GM18519 (cell line): ENCODE results near the gene IL17B.

Experiments used
- ATAC-seq: cut with Tn5 transposase; IDR thresholded peaks from one replicate; pipeline ENCODE4 v1.9.1; 2021; ENCODE audit warnings: mild to moderate bottlenecking, moderate library complexity; ENCODE audit not compliant: unreplicated experiment, low FRiP score

Gene IL17B

GRCh38 chr5:149363936-149364335 lies 15.2 kb downstream of the IL17B start:
- ATAC-seq = no peak

DNA sequence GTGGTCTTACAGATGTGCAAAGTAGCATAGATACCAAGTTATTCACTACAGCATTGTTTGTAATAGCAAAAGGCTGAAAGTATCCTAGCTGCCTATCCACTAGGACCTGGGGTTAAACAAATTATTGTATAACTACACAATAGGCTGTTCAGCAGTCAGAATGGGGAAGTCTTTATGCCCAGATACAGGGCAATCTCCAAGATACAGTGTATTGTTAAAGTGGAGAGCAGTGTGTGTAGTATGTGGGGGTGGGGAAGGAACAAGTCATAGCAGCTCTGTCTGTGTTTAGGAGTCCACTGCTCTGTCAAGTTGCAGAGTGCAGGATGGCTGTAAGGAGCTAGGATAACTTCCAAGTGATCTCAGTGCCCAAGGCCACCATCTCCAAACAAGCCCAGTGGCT lies 15.7 kb downstream of the IL17B start:
- no peak for ATAC-seq

DNA sequence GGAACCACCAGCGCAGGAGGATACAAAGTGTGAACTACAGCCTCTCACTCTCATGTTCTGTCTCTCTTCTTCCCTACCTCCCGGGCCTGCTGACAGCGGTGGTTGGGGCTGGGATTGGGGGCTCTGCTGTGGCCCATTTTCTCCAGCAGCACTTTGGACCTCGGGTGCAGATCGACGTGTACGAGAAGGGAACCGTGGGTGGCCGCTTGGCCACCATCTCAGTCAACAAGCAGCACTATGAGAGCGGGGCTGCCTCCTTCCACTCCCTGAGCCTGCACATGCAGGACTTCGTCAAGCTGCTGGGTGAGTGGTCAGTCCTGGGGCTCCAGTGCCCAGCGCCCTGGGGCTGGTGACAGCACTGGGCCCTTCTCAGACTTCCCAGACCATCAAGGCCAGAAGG lies 16.6 kb downstream of the IL17B start:
- ATAC-seq = no peak

- no peak for ATAC-seq
Observed at GRCh38 chr5:149360272-149360671, 18.8 kb downstream of the IL17B start.

- ATAC-seq = no peak
Observed at GRCh38 chr5:149358868-149359495, 20.1 kb downstream of the IL17B start.

- ATAC-seq = no peak
Observed at GRCh38 chr5:149358294-149358651, 20.8 kb downstream of the IL17B start.

GRCh38 chr5:149357370-149358293 lies 21.5 kb downstream of the IL17B start, which contains the start of gene PCYOX1L:
Gene PCYOX1L, plus strand, starts transcription at chr5:149358046. Its CDS starts 23 bp downstream, at chr5:149358069.
- peak; percentile 96 for ATAC-seq

DNA sequence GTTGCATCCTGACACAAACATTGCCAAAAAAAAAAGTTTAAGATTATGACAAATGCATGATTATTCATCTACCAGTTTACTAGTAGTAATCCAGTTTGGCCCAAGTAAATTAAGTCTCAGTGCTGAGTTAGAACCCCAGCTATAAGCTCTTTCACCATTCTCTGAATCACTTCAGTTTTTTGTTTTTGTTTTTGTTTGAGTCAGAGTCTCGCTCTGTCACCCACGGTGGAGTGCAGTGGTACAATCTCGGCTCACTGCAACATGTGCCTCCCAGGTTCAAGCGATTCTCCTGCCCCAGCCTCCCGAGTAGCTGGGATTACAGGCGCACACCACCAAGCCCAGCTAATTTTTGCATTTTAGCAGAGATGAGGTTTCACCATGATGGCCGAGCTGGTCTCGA lies 22.7 kb downstream of the IL17B start:
- no peak for ATAC-seq

- no peak for ATAC-seq
Observed at GRCh38 chr5:149355688-149356087, 23.4 kb downstream of the IL17B start.

- ATAC-seq = no peak
Observed at GRCh38 chr5:149353911-149354310, 25.2 kb downstream of the IL17B start.

GRCh38 chr5:149352169-149352568 lies 26.9 kb downstream of the IL17B start:
- ATAC-seq = no peak

DNA sequence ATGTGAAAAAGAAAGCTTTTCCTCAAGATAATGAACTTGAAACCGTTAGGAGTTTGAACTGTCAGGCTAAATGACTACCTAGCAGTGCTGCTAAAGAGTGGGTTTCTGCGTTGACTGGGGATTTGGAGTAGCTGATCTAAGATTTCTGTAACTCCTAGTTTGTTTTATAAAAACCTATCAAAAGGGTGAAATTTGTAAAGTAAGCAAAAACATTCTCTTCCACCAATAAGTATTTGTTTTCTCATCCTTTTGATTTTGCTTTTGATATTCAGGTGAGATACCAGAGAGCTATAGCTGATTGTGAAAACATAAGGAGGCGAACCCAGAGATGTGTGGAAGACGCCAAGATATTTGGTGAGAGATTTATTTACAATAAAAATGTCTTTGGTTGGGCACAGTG lies 29.7 kb downstream of the IL17B start:
- ATAC-seq = no peak

GRCh38 chr5:149348518-149348917 lies 30.6 kb downstream of the IL17B start:
- no peak for ATAC-seq

- ATAC-seq = no peak
Observed at GRCh38 chr5:149345892-149346222, 33.2 kb downstream of the IL17B start.

GRCh38 chr5:149345147-149345891 lies 33.8 kb downstream of the IL17B start, which contains the start of gene GRPEL2:
Gene GRPEL2, plus strand, starts transcription at chr5:149345499. Its CDS starts 41 bp downstream, at chr5:149345540.
- ATAC-seq = peak; percentile 98

- ATAC-seq = no peak
Observed at GRCh38 chr5:149344151-149344550, 34.9 kb downstream of the IL17B start.

DNA sequence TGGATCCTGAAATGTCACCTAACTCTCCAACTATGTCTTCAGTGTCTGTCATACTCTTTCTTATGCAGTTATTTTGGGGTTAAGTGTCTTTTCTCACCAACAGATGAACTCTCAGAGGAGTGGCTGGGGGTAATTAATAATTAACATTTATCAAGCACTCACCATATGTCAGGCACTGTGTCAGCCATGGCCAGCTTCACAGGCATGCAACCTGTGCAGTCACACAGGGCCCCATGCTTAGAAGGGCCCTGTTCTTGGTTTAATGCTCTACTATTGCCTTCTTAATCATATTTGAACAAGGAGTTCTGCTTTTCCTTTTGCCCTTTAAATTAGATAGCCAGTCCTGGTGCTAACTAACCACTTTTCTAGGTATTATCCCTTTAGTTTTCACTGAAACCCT lies 37.2 kb downstream of the IL17B start:
- ATAC-seq = no peak

DNA sequence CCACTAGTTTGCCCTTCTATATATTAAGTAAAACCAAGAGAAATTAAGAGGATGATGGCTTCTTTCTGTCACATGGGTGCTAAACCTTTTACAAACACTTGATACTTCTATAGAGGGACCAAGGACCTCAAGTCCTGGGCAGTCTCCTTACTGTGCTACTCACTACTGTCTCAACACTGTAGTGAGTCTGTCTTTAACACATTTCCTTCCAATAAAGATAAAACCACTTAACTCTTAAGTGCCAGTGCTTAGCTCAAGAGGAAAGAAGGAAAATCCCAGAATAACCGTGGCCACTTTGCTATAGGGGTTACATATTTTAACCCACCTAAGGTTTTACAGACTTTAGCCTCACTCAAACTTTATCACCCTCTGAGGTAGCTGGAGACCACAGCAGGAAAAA lies 38.2 kb downstream of the IL17B start:
- ATAC-seq = no peak

- ATAC-seq = no peak
Observed at GRCh38 chr5:149338364-149338763, 40.7 kb downstream of the IL17B start.

GRCh38 chr5:149337736-149338135 lies 41.4 kb downstream of the IL17B start:
- no peak for ATAC-seq
